ENCODE measurements around the gene ZNF74.

ZNF74 gene

DNA sequence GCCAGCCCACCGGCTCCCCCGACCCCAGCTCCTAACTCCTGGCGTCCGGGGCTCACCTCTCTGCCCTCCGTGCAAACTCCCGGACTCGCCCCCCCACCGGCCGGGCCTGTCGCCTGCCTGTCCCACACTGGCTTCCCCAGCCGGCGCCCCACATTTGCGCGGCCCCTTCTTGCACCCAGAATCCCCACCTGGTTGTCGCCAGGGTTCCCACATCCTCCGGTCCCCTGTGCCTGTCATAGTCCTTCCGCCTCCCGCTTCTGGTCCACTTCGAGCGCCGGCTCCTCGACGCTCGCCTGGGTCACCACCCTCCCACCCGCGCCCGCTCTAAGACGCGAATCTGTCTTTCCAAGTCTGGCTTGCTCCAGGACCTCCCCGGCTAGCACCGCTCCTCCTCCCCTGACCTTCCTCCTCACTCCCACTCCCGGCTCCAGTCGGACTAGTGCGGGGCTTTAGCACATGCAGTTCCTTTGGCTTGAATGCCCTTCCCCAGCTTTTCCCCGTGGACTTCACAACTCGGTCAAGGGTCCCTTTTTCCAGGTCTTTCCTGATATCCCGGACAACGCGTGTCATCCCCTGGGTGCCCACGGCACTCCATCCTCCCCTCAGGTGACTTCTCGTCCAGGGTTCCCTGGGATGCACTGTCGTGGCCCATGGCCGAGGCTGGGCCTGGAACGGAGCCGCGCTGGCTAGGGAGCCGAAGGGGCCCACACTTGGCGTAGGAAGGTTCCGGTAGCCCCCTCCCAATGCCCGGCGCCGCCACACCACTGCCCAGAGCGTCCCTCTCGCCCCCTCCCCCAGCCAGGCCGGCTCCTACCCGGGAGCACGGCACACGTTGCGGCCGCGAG, 43.0 kb downstream of the ZNF74 start (continued):
- TF ChIP-seq, protein P1, sequence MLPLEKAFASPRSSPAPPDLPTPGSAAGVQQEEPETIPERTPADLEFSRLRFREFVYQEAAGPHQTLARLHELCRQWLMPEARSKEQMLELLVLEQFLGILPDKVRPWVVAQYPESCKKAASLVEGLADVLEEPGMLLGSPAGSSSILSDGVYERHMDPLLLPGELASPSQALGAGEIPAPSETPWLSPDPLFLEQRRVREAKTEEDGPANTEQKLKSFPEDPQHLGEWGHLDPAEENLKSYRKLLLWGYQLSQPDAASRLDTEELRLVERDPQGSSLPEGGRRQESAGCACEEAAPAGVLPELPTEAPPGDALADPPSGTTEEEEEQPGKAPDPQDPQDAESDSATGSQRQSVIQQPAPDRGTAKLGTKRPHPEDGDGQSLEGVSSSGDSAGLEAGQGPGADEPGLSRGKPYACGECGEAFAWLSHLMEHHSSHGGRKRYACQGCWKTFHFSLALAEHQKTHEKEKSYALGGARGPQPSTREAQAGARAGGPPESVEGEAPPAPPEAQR (tag by site-specific recombination; IDR thresholded peaks at IDR 0.05): no peak
- TF ChIP-seq BCL11A (tag by site-specific recombination; IDR thresholded peaks at IDR 0.05; ENCODE audit: low read depth) (peak; percentile 68), ZBTB17 (tag by site-specific recombination; IDR thresholded peaks at IDR 0.05) (peak; percentile 89), ZNF423 (tag by site-specific recombination; IDR thresholded peaks at IDR 0.05) (no peak), ZBTB20 (tag by site-specific recombination; IDR thresholded peaks at IDR 0.05) (peak; percentile 92), ZBTB48 (tag by site-specific recombination; IDR thresholded peaks at IDR 0.05) (peak; percentile 40; the same call in 1 of the 2 replicates), ZNF843 (tag by site-specific recombination; IDR thresholded peaks at IDR 0.05) (no peak), HOXA7 (CRISPR knock-in tag; IDR thresholded peaks at IDR 0.05; ENCODE audit: borderline replicate concordance) (no peak), ZNF394 (tag by site-specific recombination; IDR thresholded peaks at IDR 0.05; ENCODE audit: borderline replicate concordance) (peak; percentile 69; the same call in 1 of the 2 replicates), ZNF121 (tag by site-specific recombination; IDR thresholded peaks at IDR 0.05) (peak; percentile 84), ZNF768 (tag by site-specific recombination; IDR thresholded peaks at IDR 0.05) (no peak), ZNF341 (tag by site-specific recombination; IDR thresholded peaks at IDR 0.05; ENCODE audit: low read depth) (peak; percentile 27; the same call in 1 of the 2 replicates)
- TF ChIP-seq, protein P2, sequence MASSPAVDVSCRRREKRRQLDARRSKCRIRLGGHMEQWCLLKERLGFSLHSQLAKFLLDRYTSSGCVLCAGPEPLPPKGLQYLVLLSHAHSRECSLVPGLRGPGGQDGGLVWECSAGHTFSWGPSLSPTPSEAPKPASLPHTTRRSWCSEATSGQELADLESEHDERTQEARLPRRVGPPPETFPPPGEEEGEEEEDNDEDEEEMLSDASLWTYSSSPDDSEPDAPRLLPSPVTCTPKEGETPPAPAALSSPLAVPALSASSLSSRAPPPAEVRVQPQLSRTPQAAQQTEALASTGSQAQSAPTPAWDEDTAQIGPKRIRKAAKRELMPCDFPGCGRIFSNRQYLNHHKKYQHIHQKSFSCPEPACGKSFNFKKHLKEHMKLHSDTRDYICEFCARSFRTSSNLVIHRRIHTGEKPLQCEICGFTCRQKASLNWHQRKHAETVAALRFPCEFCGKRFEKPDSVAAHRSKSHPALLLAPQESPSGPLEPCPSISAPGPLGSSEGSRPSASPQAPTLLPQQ (tag by site-specific recombination; IDR thresholded peaks at IDR 0.05): peak; percentile 58; the same call in 1 of the 2 replicates

DNA sequence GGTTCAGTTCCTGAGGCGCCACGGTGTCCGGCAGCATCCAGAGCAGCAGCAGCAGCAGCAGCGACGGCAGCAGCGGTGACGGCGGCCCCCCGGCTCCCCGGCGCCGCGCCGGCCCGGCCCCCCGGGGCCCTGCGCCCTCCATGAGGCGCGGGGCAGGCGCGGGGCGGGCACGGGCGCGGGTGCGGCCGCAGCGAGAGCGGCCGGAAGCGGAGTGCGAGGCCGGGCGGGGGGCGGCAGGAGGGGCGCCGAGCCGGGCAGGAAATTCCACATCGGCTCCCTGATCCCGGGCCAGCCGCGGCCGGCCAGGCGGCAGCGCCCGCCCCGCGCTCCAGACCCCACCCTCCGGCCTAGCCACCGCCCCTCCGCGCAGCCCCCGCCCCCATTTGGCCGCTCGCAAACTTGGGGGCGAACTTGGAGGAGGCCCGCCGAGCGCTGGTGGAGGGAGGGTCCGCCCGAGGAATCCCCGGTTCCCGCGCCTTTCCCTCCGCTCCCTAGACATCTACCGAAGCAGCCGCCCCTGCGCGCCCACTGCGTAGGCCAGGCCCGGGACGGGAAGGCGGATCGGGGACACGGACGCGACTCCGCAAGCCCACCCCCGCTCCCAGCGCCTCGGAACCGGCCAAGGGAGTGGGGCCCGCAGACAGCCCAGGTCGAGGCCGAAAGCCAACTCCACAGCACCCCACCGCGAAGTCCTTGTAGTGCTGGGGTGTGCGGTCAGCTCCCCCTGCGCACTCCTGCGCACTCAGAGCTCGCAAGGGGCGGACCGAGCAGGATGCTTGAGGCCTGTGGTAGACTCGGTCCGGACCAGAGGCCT, 43.9 kb downstream of the ZNF74 start, which contains the start of gene SCARF2:
Gene SCARF2 (minus strand): TSS at position 213 of the 814 bp plus-strand sequence. CDS start 71 bp downstream, at position 142.
- H3K9me3 ChIP-seq (ENCODE audit: control insufficient read depth, insufficient read depth, low read depth, low read length): no peaks in the 10 kb centered on the region
- no peaks in the 10 kb centered on the region for H3K4me1 ChIP-seq (ENCODE audit: control insufficient read depth, insufficient read depth, low read length)
- H3K36me3 ChIP-seq (ENCODE audit: control insufficient read depth in 2 of 2, insufficient read depth in 1 of 2, low read length in 2 of 2): peaks cover 0 to 35% of the 10 kb centered on the region in 2 experiments; a peak in 1 of 3 replicates
- peak within 1 kb of the TSS; percentile 51; the same call in 1 of the 2 replicates for H3K27ac ChIP-seq (ENCODE audit: extremely low read depth, low read depth, low read length)
- POLR2A ChIA-PET: interaction anchor here (0.7 kb wide), 1 partner anchor 18 kb away, joined by 4 read pairs; no protein-coding TSS in a partner anchor
- H3K4me3 ChIP-seq (ENCODE audit: low read depth, low read length): peak within 1 kb of the TSS; percentile 80
- CTCF ChIA-PET: interaction anchor here (0.8 to 1.1 kb wide), 3 partner anchors 10 to 20 kb away, joined by 3 to 4 read pairs (median 3); no protein-coding TSS in a partner anchor
- TF ChIP-seq, protein P3, sequence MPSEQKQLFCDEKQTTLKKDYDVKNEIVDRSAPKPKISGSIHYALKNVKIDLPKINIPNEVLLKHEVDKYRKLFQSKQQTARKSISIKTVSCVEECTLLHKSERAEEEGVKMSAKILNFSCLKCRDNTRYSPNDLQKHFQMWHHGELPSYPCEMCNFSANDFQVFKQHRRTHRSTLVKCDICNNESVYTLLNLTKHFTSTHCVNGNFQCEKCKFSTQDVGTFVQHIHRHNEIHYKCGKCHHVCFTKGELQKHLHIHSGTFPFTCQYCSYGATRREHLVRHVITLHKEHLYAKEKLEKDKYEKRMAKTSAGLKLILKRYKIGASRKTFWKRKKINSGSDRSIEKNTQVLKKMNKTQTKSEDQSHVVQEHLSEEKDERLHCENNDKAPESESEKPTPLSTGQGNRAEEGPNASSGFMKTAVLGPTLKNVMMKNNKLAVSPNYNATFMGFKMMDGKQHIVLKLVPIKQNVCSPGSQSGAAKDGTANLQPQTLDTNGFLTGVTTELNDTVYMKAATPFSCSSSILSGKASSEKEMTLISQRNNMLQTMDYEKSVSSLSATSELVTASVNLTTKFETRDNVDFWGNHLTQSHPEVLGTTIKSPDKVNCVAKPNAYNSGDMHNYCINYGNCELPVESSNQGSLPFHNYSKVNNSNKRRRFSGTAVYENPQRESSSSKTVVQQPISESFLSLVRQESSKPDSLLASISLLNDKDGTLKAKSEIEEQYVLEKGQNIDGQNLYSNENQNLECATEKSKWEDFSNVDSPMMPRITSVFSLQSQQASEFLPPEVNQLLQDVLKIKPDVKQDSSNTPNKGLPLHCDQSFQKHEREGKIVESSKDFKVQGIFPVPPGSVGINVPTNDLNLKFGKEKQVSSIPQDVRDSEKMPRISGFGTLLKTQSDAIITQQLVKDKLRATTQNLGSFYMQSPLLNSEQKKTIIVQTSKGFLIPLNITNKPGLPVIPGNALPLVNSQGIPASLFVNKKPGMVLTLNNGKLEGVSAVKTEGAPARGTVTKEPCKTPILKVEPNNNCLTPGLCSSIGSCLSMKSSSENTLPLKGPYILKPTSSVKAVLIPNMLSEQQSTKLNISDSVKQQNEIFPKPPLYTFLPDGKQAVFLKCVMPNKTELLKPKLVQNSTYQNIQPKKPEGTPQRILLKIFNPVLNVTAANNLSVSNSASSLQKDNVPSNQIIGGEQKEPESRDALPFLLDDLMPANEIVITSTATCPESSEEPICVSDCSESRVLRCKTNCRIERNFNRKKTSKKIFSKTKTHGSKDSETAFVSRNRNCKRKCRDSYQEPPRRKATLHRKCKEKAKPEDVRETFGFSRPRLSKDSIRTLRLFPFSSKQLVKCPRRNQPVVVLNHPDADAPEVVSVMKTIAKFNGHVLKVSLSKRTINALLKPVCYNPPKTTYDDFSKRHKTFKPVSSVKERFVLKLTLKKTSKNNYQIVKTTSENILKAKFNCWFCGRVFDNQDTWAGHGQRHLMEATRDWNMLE (tag by site-specific recombination; conservative IDR thresholded peaks at IDR 0.05; ENCODE audit: low read depth): no peak
- TF ChIP-seq, protein P4, sequence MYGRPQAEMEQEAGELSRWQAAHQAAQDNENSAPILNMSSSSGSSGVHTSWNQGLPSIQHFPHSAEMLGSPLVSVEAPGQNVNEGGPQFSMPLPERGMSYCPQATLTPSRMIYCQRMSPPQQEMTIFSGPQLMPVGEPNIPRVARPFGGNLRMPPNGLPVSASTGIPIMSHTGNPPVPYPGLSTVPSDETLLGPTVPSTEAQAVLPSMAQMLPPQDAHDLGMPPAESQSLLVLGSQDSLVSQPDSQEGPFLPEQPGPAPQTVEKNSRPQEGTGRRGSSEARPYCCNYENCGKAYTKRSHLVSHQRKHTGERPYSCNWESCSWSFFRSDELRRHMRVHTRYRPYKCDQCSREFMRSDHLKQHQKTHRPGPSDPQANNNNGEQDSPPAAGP (tag by site-specific recombination; IDR thresholded peaks at IDR 0.05): no peak
- TF ChIP-seq, protein P5, sequence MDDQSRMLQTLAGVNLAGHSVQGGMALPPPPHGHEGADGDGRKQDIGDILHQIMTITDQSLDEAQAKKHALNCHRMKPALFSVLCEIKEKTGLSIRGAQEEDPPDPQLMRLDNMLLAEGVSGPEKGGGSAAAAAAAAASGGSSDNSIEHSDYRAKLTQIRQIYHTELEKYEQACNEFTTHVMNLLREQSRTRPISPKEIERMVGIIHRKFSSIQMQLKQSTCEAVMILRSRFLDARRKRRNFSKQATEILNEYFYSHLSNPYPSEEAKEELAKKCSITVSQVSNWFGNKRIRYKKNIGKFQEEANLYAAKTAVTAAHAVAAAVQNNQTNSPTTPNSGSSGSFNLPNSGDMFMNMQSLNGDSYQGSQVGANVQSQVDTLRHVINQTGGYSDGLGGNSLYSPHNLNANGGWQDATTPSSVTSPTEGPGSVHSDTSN (CRISPR knock-in tag; IDR thresholded peaks at IDR 0.05): 0 out of 2 replicates have a peak, but pooled peaks have one; percentile 23
- TF ChIP-seq KLF1 (tag by site-specific recombination; IDR thresholded peaks at IDR 0.05) (0 out of 2 replicates have a peak, but pooled peaks have one; percentile 22), PRDM1 (tag by site-specific recombination; IDR thresholded peaks at IDR 0.05) (no peak), ZNF146 (tag by site-specific recombination; IDR thresholded peaks at IDR 0.05) (no peak), KLF9 (tag by site-specific recombination; IDR thresholded peaks at IDR 0.05; ENCODE audit: low read depth) (0 out of 2 replicates have a peak, but pooled peaks have one; percentile 15)
- TF ChIP-seq, protein P6, sequence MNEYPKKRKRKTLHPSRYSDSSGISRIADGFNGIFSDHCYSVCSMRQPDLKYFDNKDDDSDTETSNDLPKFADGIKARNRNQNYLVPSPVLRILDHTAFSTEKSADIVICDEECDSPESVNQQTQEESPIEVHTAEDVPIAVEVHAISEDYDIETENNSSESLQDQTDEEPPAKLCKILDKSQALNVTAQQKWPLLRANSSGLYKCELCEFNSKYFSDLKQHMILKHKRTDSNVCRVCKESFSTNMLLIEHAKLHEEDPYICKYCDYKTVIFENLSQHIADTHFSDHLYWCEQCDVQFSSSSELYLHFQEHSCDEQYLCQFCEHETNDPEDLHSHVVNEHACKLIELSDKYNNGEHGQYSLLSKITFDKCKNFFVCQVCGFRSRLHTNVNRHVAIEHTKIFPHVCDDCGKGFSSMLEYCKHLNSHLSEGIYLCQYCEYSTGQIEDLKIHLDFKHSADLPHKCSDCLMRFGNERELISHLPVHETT (tag by site-specific recombination; IDR thresholded peaks at IDR 0.05): no peak

Measured in HEK293 (cell line).